HG03064 (cell line): Measurements from ENCODE around the gene IRX2.

Experiments
- ATAC-seq: cut with Tn5 transposase; IDR thresholded peaks from one replicate; pipeline ENCODE4 v1.9.1; 2021; ENCODE audit warnings: low read depth; ENCODE audit not compliant: unreplicated experiment

Gene IRX2

DNA sequence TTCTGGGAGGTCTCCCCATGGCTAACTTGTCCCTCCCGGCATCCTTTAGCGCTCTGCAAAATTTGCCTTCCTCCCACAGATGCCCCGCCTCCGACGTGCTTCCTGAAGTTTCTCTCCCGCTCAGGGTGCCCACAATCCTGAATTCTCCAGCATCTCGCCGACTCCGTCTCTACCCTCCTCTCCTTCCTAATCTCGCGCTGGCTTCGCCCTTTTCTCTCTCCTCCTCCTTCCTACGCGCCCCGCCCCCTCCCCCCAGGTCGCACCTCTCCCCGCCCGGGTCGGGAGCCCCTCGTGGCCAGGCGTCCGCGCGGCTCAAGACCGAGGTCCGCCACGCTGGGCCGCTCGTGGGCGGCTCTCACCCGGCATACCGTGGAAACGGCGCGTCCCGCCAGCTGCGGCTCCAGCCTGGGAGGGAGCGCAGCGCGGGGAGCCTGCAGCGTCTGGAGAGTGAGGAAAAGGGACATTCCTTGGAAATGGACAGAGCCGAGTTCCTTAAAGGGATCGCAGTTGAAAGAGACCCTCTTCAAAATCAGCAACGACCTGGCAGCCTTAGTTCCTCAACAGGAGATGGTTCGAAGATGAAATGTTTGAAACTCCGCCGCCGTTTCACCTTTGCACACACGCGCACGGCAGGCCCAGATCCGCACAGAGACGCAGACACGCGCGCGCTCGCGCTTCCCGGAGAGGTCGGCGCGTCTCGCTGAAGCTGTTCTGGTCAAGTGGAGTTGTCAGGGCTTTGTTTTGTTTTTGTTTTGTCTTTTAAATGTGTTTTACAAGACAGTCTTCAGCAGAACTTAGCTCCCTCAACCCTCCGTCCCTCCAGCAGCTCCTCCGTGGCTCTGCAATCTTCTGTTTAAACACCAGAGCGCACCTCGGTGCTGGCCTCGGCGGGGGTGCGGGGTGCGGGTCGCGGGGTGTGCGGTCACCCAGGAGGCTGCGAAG lies 5.0 kb upstream of the IRX2 start:
- no peak for ATAC-seq

DNA sequence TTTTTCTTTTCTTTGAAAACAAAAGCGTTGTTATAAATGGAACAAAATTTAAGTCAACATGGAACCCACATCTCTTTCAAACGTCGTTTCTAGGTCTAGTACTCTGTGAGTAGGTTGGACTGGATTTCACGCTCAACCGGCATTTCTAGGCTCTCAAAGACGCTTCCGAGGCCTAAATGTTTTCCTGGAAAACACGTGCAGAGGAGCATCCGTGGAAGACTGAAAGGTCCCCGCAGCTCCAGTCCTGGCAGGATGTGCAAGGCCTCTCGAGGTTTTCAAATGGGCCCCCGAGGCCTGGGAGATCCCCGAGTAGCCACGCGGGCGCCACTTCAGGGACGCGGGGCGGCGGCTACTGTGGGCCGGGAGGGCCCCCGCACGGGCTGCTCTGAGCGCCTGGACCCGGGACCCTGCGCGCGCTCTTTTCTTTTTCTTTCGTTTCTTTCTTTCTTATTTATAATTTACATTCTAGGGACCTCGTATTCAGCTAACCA lies 4.2 kb upstream of the IRX2 start:
- ATAC-seq, result no peak

DNA sequence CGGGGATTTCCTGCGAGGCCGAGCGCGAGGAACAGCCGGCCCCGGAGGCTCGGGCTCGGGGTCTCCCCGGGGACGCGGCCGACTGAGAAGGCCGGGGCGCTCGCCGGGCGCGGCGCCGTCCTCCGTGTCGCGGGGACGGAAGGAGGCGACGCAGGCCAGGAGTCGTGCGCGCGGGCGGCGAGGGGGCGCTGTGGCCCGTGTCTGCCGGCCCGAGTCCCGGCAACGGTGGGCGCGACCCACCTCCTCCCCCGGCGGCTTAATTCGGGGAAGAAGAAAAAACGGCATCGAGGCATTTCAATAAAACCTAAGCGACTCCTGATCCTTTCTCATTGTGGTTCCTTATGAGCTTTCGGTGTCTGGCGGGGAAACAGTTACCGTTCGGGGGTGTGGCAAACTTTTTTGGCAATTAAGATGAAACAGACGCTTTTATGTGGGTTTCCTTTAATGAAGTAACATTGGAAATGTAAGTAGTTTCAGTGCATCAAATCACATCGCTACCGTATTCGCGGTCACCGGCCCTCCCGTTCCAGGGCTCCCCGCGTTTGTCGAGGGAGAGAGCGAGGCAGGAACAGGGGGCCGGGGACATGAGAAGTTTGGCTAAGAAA lies 3.7 kb upstream of the IRX2 start:
- no peak for ATAC-seq

DNA sequence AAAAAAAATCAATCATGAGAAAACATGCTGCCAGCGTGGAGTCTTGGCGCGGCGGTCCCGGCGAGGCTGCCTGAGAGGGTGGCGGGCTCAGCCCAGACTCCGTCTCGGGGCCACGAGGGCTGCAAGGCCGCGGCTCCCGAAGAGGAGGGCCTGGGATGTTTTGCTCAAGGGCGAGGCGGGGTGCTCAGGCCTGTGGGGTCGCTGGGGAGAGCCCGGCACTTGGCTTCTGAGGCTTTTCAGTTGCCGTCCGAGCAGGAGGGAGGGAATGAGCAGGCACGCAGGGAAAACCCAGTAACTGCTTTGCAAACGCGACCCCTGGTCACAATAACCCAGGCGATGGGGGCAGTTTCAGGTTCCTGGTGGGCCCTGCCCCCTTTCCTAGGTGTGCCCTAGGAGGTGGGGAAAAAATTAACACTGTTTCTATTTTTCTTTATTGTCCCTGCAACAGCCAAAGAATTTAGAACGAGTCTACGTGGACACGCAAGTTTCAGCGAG lies 3.2 kb upstream of the IRX2 start:
- no peak for ATAC-seq

DNA sequence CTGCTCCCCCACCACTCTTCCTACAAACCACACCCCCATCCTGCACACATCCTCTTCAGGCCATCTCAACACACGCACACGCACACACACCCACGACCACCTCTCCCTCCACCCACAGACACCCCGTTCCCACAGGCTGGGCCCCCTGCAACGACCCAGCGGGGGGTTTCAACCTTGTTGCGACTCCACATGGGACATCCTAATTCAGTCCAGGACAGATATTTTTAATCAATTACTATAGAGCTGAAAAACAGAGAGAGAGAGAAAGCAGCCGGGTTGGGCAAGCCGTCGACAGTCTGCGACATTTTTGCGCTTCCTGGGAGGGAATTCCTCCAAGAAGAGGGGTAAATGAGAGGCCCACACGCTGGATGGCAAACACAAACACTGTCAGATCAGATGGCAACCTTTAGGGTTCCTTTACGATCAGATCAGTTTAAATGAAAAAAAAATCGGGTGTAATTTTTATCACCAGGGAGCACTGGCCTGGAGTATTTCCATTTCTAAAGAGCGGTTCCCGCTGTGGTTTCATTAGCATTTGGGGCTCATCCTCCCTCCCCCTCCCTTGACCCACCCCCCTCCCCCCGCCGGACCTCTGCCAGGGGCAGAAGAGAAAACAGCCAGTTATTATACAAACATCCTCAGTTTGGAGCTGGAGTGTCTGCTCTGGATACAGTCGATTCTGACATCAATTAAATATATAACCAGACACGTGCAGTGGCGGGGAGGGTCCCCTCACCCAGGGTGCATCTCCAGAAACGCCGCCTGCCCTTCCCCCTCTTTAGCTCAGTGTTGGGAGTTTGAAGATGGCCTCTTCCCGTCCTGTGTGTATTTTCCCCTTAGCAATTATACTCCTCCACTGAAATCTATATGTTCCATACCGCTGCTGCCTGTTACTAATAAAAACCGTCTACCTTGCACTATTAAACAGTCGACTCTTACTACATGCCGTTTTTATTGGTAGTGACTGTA lies 2.3 kb upstream of the IRX2 start:
- no peak for ATAC-seq

DNA sequence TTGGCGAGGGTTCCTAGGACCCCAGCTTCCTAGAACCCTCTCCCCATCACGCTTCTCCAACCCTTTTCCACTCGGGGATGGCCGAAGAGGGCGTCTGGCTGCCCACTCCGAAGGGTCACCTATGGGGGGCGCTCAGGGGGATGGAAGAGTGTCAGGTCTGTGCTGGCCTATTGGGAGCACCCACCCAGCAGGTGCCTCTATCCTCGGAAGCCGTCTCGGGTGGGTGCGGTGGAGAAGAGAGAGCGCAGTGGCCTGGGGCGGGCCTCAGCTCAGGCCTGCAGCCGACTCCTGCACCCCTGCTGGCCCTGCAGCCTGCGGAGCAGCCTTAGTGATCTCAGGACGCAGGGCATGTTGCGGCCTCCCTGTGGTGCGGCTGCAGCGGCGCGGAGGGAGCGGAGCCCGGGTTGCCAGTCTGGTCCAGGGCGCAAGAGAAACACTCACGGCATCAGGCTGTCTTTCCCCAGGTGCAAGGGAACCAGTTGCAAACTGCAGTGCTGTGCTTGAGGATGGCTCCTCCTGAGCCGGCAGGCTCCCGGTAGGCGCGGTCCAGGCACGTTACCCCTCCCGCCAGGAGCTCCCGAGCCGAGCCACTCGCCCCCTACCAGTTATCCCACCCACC lies 1.5 kb upstream of the IRX2 start:
- ATAC-seq, result no peak

DNA sequence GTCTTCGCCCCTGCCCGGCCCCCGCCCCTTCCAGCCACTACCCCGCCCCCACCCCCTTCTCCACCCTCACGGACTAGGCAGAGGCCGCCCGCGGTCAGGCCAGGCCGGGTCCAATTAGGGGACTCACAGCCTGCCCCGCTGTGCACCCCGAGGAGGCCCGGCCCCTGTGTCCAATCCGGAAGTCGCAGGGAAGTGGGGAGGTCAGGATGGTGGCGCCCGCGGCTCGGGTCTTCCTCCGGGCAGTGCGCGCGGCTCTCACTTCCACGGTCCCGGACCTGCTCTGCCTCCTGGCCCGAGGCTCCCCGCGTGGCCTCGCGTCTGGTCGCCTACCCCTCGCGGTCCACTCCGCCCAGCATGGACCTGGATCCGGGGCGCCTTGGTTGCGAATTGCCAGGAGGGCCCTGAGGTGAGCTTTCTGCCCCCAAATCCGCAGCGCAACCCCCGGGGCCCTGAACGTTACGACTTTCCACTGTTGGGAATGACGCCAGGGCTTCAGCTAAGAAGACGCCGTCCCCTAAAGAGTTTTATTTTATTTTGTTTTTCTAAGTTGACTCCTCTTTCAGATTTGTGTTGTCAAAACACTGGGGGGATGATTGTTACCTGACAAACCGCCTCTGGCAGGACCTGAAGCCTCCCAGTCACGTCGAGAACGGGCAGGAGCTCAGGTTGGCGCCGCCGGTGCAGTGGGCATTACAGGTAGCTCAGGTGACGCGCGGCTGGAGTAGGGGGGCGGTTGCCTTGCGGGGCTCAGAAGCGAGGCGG lies 763 bp upstream of the IRX2 start:
- no peak for ATAC-seq

DNA sequence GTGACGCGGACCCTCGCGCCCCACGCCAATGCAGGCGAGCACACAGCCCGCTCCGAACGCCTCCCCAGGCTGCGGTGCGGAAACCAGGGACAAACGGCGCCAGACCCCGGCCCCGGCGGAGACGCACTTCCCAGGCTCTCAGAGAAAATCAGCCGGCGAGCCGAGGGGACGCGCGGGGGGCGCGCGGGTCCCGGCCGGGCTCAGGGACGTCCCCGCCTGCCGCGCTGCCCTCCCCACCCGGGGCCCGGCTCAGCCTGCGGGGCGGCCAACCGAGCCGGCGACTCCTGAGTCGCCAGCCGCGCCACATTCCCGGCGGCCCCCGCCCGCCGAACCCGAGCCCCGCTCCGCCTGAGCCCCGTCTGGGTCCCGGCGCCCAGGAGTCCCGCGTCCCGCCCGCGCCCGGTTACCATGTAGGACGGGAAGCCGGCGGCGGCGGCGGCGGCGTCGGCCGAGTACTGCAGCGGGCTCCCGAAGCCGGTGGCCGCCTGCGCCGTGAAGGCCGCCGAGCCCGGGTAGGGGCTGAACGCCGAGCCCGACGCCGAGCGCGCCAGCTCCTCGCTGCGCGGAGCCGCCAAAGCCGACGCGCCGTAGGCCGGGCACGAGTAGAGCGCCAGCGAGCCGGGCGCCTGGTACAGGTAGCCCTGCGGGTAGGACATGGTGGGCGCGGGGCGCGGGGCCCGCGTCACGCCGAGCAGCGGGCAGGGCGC lies 566 bp downstream of the IRX2 start:
- ATAC-seq, result no peak

DNA sequence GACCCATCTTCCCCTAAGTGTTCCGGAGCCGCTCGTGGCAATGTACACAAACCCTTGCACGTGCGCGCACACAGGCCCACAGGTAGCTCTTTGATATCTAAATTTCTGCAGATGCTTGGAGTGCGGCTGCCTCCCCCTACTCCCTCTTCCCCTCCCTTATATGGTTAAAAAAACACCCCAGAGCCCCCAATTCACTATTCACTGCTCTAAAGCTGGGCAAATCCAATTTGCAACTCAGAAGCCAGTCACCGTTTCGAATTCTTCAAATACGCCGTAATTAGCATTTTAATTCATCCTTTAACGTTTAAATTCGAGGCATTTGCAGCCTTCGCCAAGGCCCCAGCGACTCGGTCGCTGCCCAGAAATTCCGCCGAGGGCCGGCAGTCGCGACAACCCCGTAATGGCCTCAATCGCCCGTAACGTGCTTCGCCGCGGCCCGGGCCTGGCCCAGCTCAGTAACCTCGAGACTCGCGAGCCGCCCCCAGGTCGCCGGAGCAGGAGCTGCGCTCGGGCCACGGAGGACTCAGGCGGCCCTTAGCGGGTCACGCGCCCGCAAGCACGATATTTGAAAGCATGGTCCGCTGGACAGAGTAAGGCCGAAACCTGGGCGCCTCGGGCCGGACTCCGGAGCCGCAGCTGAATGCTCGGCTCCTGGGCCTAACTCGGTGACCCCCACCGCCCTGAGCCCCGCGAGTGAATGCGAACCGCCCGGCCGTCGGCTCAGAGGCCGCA lies 1.3 kb downstream of the IRX2 start:
- no peak for ATAC-seq

DNA sequence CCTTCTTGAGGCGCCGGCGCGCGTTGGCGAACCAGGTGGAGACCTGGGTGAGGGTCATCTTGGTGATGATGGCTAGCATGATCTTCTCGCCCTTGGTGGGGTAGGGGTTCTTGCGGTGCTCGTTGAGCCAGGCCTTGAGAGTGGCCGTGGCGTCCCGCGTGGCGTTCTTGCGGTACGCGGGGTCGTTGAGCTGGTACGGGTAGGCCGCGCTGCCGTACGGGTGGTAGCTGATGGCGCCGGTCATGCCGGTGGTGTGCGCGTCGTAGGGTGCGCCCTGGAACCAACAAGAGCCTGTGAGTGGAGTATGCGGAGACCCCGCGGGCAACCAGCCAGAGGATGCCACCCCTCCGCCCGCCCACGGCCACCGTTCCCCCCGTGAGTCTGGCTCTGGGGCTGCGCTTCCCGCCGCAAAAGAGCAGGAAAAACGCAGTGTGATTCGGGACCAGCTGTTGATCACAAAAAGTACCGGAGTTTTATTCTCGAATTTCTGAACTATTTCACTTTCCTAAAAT lies 1.9 kb downstream of the IRX2 start:
- no peak for ATAC-seq

DNA sequence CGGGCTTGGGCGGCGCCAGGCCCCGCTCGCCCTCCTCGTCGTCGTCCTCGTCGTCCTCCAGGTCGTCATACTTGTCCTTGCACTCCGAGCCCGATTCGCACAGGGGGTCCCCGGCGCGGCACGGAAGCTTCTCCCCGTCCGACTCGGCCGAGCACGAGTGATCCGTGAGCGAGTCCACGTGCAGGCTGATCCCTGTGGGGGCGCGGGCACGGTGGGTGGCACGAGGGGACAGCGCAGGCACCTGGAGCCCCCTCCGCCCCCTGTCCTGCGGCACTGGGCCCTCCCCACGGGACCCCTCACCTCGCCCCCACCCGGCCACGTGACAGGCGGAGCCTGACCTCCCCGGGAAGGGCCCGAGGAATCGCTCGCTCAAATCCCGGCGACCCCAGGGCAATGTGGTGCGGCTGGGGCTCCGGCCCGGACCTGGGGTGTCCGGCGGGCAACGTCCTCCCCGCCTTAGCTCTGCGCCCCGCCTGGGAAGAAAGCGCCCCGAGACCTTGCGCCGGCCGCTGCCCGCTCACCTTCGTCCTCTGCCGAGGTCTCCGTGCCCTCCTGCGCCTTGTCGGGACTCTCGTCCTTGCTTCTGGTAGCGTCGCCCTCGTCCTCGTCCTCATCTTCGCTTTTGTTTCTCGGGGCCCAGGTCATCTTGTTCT lies 2.5 kb downstream of the IRX2 start:
- no peak for ATAC-seq

DNA sequence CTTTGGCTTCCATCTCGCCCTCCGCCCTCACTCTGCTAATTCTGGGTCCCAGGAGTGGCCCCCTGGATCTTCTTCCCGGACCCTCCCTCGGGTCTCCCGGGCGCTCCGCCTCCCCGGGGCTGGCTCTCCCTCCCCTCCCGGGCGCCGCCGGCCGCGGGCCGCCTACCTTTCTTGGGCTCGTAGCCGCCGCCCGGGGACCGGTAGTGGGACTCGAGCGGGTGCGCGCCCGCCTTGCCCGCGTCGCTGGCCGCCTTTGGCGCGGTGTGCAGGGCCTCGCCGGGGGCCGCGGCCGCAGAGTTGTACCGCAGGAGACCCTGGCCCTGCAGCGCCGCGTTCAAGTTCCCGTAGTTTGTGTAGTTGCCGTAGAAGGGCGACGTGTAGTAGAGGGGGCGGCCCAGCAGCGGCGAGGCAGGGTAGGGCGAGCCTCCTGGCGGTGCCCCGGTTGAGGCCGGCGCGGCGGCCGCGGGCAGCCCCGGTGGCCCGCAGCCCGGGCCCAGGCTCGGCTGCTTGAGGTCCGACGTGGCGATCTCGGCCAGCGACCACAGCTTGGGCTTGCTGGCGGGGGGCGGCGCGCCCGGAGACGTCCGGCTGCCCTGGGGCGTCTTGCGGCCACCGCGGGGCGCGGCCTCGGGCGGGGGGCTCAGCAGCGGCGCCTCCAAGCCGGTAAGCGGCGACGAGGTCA lies 3.2 kb downstream of the IRX2 start:
- no peak for ATAC-seq

DNA sequence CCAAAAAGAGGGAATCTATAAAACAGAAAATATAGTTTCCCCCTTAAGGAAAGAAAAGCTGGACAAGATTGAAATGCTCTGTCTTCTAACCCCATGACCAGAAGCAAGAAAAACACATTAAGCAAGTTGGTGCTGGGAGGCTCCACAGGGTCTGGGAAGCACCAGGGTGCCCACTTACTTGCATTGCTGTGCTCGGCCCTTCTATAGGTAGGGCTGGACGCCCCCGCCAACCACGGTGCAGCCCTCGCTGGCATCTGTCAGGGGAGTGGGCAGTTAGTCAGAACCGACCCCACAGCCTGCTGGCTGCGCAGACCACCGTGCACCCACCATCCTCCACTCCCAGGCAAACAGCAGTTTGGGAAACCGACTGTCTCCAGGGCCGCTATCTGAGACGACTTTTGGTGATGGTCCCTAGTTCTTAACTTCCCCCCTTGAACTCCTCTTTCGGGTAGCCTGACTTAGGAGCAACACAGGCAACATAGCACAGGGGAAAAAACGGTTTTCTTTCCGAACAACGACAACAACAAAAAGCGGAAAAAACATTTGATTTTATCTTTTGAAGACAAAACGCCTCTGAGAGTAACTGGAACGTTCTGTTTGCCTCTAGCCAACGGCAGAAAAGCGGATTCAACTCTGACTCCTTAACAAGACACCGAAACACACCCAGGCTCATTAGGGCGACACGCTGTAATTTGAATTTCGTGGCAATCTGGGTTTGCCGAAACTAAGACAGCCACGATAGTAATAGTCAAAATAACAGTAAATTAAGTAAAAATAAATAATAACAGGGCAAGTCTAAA lies 3.9 kb downstream of the IRX2 start:
- no peak for ATAC-seq

DNA sequence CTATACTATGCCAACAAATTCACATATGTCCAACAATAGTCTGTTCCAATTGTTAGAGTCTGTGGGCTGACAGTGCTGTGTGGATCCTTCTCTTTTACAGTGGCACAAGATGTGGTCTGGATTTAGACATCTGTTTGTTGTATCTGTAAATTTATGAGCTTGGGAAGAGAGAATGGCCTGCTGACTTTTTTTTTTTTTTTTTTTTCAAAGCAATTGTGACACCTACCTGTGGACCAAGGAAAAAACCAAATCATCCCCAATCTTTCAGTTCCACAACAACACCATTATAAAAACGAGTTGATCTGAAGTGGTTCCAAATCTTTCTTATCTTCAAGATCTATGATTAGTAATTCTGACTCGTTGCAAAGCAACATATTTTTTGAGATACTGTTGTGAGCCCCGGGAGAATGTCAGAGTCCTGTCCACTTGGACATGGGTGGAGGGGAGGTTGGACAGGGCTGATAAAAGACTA lies 4.9 kb downstream of the IRX2 start:
- no peak for ATAC-seq

DNA sequence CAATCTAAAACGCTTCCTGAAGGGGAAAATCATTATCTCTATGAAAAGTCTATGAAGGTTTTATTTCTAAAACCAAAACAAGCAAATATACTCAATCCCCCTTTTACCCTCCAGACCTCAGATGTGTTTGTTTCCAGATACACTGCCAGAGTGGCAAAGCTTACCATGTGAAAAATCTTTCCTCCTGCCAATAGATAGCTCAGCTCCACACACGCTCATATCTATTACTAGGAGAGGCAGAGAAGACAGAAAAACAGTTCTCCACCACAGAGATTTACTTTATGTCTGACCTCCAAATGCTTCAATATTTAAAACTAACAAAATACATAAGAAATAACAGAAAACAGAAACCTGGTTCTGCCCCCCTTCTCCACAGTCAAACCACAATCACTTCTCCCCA lies 7.0 kb downstream of the IRX2 start:
- ATAC-seq, result no peak
